Measurements from ENCODE around the gene FAM171A1.

FAM171A1 gene

GRCh38 chr10:15197911-15198310, 173.2 kb downstream of the FAM171A1 start:
- DNase-seq = no peak

GRCh38 chr10:15197276-15197675, 173.8 kb downstream of the FAM171A1 start:
- no peak for DNase-seq

- no peak for DNase-seq
Observed at GRCh38 chr10:15196021-15196834, 174.9 kb downstream of the FAM171A1 start.

GRCh38 chr10:15189133-15189885, 181.8 kb downstream of the FAM171A1 start:
- peak; percentile 59 for DNase-seq

- DNase-seq = no peak
Observed at GRCh38 chr10:15188603-15189002, 182.5 kb downstream of the FAM171A1 start.

- no peak for DNase-seq
Observed at GRCh38 chr10:15183689-15184481, 187.2 kb downstream of the FAM171A1 start.

- DNase-seq = peak; percentile 23
Observed at GRCh38 chr10:15182540-15183207, 188.4 kb downstream of the FAM171A1 start.

GRCh38 chr10:15181576-15182156, 189.4 kb downstream of the FAM171A1 start:
- no peak for DNase-seq

GRCh38 chr10:15180736-15181135, 190.4 kb downstream of the FAM171A1 start:
- DNase-seq = no peak

GRCh38 chr10:15176269-15176668, 194.8 kb downstream of the FAM171A1 start:
- no peak for DNase-seq

- DNase-seq = no peak
Observed at GRCh38 chr10:15175587-15175986, 195.5 kb downstream of the FAM171A1 start.

- no peak for DNase-seq
Observed at GRCh38 chr10:15172306-15172840, 198.7 kb downstream of the FAM171A1 start.

- DNase-seq = no peak
Observed at GRCh38 chr10:15169555-15170401, 201.3 kb downstream of the FAM171A1 start.

- peak; percentile 63 for DNase-seq
Observed at GRCh38 chr10:15168786-15169554, 202.1 kb downstream of the FAM171A1 start.

GRCh38 chr10:15168291-15168785, 202.8 kb downstream of the FAM171A1 start, which contains the start of gene NMT2:
TSS of gene NMT2 (minus strand) at chr10:15168693. CDS start at chr10:15168612, 81 bp downstream.
- DNase-seq = peak; percentile 63

- DNase-seq = no peak
Observed at GRCh38 chr10:15167411-15168290, 203.4 kb downstream of the FAM171A1 start.

GRCh38 chr10:15166325-15166724, 204.8 kb downstream of the FAM171A1 start:
- DNase-seq = no peak

- DNase-seq = peak; percentile 72
Observed at GRCh38 chr10:15163253-15163828, 207.7 kb downstream of the FAM171A1 start.

Measured in MV-4-11 (cell line).